Measurements from ENCODE around the gene SMIM27.

GRCh38 chr9:32577316-32577715 lies 25.2 kb downstream of the SMIM27 start:
- TF ChIP-seq POLR2AphosphoS5 (IDR thresholded peaks at IDR 0.05; ENCODE audit: low read depth) (no peak), CTCF (IDR thresholded peaks at IDR 0.05; ENCODE audit: insufficient read depth, low read length) (no peak), REST (IDR thresholded peaks at IDR 0.05; ENCODE audit: insufficient replicate concordance, low read depth) (no peak)
